ENCODE data around the gene CUTA.

GRCh38 chr6:33450434-33450833 lies 32.5 kb upstream of the CUTA start:
- TF ChIP-seq RCOR1 (IDR thresholded peaks at IDR 0.05; ENCODE audit: low read length) (no peak), RFX5 (IDR thresholded peaks at IDR 0.05; ENCODE audit: low read length) (no peak), GABPA (IDR thresholded peaks at IDR 0.05; ENCODE audit: low read depth) (no peak), REST (IDR thresholded peaks at IDR 0.05; ENCODE audit: low read depth, low read length) (no peak), NRF1 (IDR thresholded peaks at IDR 0.05; ENCODE audit: low read depth, low read length) (no peak), MEF2A (IDR thresholded peaks at IDR 0.05; ENCODE audit: borderline replicate concordance, low read depth) (no peak), YY1 (IDR thresholded peaks at IDR 0.05; ENCODE audit: low read depth) (no peak), RAD21 (IDR thresholded peaks at IDR 0.05; ENCODE audit: low read length) (no peak), EP300 (IDR thresholded peaks at IDR 0.05; ENCODE audit: borderline replicate concordance in 1 of 2, low read depth in 1 of 2, low read length in 1 of 2) (no peak), TAF1 (IDR thresholded peaks at IDR 0.05; ENCODE audit: borderline replicate concordance, low read depth, low read length) (no peak)
- TF ChIP-seq, protein P1, sequence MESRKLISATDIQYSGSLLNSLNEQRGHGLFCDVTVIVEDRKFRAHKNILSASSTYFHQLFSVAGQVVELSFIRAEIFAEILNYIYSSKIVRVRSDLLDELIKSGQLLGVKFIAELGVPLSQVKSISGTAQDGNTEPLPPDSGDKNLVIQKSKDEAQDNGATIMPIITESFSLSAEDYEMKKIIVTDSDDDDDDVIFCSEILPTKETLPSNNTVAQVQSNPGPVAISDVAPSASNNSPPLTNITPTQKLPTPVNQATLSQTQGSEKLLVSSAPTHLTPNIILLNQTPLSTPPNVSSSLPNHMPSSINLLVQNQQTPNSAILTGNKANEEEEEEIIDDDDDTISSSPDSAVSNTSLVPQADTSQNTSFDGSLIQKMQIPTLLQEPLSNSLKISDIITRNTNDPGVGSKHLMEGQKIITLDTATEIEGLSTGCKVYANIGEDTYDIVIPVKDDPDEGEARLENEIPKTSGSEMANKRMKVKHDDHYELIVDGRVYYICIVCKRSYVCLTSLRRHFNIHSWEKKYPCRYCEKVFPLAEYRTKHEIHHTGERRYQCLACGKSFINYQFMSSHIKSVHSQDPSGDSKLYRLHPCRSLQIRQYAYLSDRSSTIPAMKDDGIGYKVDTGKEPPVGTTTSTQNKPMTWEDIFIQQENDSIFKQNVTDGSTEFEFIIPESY (IDR thresholded peaks at IDR 0.05; ENCODE audit: borderline replicate concordance, low read depth): no peak
- TF ChIP-seq, protein P2, sequence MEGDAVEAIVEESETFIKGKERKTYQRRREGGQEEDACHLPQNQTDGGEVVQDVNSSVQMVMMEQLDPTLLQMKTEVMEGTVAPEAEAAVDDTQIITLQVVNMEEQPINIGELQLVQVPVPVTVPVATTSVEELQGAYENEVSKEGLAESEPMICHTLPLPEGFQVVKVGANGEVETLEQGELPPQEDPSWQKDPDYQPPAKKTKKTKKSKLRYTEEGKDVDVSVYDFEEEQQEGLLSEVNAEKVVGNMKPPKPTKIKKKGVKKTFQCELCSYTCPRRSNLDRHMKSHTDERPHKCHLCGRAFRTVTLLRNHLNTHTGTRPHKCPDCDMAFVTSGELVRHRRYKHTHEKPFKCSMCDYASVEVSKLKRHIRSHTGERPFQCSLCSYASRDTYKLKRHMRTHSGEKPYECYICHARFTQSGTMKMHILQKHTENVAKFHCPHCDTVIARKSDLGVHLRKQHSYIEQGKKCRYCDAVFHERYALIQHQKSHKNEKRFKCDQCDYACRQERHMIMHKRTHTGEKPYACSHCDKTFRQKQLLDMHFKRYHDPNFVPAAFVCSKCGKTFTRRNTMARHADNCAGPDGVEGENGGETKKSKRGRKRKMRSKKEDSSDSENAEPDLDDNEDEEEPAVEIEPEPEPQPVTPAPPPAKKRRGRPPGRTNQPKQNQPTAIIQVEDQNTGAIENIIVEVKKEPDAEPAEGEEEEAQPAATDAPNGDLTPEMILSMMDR (IDR thresholded peaks at IDR 0.05): no peak
- TF ChIP-seq, protein P3, sequence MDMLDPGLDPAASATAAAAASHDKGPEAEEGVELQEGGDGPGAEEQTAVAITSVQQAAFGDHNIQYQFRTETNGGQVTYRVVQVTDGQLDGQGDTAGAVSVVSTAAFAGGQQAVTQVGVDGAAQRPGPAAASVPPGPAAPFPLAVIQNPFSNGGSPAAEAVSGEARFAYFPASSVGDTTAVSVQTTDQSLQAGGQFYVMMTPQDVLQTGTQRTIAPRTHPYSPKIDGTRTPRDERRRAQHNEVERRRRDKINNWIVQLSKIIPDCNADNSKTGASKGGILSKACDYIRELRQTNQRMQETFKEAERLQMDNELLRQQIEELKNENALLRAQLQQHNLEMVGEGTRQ (IDR thresholded peaks at IDR 0.05; ENCODE audit: borderline replicate concordance, low read depth, low read length): no peak

All from SK-N-SH (cell line).